NCI-H146 (cell line): ENCODE data around the gene WDR11.

ENCODE experiments used
- DNase-seq: peaks from one replicate; lab custom pipeline; 2025; lab: John Stamatoyannopoulos, UW

Gene WDR11

GRCh38 chr10:120945801-120946302 lies 94.7 kb downstream of the WDR11 start:
- no peak for DNase-seq

DNA sequence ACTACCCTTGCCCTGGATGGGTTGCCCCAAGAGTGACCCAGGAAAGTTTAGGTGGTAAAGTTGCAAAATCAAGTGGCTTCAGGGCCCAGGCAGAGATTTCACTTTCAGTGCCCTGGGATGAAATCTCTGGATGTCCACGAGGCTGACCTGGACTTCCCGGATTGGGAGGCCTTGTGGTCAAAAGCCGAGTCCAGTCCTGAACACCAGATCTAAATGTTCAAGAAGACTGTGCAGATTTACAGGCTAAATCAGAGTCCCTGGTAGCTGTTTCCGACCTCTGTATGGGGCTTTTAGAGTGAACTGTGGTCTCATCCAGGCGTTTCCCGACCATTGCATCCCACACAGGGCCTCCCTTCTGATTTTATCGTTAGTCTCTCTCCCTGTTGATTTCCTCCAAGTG lies 95.3 kb downstream of the WDR11 start:
- no peak for DNase-seq

- no peak for DNase-seq
These were observed 97.9 kb downstream of the WDR11 start for GRCh38 chr10:120948889-120949608.

GRCh38 chr10:120949609-120950031 lies 98.5 kb downstream of the WDR11 start:
- DNase-seq = no peak

DNA sequence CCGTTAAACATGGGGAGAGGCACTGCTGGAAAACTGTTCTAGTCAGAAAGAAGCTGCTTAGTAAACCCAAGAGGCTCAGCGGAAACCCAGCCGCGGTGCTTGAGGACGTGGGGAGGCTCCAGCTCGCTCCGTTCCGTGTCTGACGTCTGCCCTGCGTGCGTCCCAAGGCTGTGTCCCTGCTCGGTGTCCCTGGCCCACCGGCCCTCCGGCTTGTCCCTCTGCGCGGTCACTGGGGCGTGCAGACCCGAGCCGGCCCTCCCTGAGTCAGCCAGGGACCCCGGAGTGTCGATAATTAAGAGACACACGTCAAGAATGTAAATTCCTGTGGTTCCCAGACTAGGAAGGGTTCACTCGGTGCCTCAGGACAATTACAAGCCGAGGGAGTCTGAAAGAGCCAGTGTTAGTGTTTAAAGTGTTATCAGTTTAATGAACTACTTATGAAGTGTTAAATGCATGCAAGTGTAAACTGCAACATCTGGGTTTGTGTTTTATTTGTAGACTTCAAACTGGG lies 98.9 kb downstream of the WDR11 start:
- no peak for DNase-seq

- no peak for DNase-seq
These were observed 100.1 kb downstream of the WDR11 start for GRCh38 chr10:120951288-120951687.

DNA sequence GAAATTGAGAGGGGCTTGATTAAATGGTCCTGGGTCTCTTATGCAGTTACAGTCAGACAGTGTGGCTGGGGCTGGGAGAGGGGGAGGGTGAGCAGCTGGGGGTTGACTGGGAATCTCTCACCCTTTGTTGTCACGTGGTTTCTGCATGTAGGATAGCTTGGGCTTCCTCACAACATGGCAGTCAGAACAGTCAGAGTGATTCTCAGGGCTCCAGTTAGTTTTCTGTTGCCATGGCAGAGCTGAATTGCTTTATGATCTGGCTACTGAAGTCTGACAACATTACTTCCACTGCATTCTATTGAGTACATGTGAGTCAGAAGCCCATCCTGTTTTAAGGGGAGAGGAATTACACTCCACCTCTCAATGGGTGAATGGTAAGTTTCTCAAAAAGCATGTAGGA lies 102.7 kb downstream of the WDR11 start:
- no peak for DNase-seq
